ENCODE results near the gene STK33.

- TF ChIP-seq POLR2A (IDR thresholded peaks at IDR 0.05; ENCODE audit: low read length): no peak
- no peak for TF ChIP-seq GATA1 (IDR thresholded peaks at IDR 0.05; ENCODE audit: low read depth, low read length)
Observed at GRCh38 chr11:8415195-8415594, 178.8 kb downstream of the STK33 start.

All from erythroblast (primary cell).